ENCODE measurements around the gene ULK4. TPM values are rescaled to one million over a fixed set of nuclear protein-coding genes. Genes with fewer than 3 reads are reported as not detected.
"Not testable (repeated sequence)": the region's sequence is repeated elsewhere in the genome, so short reads cannot be mapped to it uniquely, and the experiment has no call there.

The ULK4 gene
- total RNA-seq, 2 experiments from 2014 or later: 13.1 to 14.2 TPM

DNA sequence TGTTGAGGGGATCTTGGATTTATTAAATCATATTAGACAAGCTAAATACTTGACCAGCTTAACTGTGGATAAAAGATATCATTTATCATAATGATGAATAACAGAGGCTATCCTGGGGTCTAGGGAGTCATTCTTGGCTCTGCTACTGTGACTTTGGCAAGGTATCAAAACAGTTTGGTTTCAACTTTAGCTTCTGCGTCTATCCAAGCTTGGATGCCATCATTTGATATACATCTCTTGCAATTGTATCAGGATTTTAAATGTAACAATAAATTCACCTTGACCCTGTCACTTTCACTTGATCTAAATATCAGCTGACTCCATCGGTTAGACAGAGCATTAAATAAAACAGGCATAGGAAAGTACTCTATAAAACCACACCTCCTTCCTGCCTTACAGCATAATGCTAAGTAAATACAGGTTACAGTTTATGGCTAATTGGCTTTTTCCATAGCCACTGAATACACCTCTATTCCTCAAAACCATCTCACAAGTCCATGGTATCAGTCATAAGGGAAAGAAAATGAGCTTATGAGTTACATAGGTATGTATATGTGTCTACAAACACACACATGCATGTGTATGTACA is 499.7 kb downstream of the ULK4 start:
- H3K4me3 Mint-ChIP-seq: no peak overlapping the region
- CTCF ChIA-PET: no interaction called here

DNA sequence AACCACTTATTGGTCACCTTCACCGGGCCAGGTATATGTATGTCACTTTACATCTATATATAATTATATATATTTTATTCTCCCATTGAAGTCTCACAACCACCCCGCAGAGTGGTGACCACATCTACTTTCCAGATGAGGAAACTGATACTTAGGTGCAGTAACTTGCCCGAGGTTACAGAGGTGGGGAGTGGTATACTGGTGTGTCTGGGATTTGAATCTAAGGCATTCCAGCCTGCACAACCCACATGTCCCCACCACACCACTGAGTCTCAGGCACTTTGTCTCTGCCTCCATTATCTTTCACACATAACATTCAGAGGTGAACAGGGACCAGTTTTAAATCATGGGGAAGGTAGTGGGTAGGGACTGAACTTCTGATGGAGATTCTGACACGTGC is 501.2 kb downstream of the ULK4 start:
- H3K4me1 Mint-ChIP-seq: no peaks in the 10 kb centered on the region
- CTCF ChIA-PET: no interaction called here
- H3K36me3 Mint-ChIP-seq (ENCODE audit: low read depth): peaks cover 4% of the 10 kb centered on the region
- H3K4me3 Mint-ChIP-seq: no peak overlapping the region
- no peak for ATAC-seq
- H3K9me3 Mint-ChIP-seq (ENCODE audit: low read depth): no peaks in the 10 kb centered on the region
- POLR2A ChIA-PET: no interaction called here
- no peak overlapping the region for H3K27ac Mint-ChIP-seq
- no peaks in the 10 kb centered on the region for H3K27me3 Mint-ChIP-seq
- intact Hi-C loops (cut with DNase I, micrococcal nuclease): no loop called here
- no peak for DNase-seq

More for the DNA sequence above, 499.7 kb downstream of the ULK4 start:
- H3K4me1 Mint-ChIP-seq: no peaks in the 10 kb centered on the region
- no peak overlapping the region for H3K27ac Mint-ChIP-seq
- no peaks in the 10 kb centered on the region for H3K9me3 Mint-ChIP-seq (ENCODE audit: low read depth)
- DNase-seq (no peak), ATAC-seq (no peak)
- no peaks in the 10 kb centered on the region for H3K27me3 Mint-ChIP-seq
- POLR2A ChIA-PET: no interaction called here
- H3K36me3 Mint-ChIP-seq (ENCODE audit: low read depth): peaks cover 4% of the 10 kb centered on the region
- intact Hi-C loops (cut with DNase I, micrococcal nuclease): no loop called here

- H3K27ac Mint-ChIP-seq: no peak overlapping the region
- no peak overlapping the region for H3K4me3 Mint-ChIP-seq
- intact Hi-C loops (cut with DNase I, micrococcal nuclease): no loop called here
- no peaks in the 10 kb centered on the region for H3K9me3 Mint-ChIP-seq (ENCODE audit: low read depth)
- H3K4me1 Mint-ChIP-seq: no peaks in the 10 kb centered on the region
- CTCF ChIA-PET: no interaction called here
- ATAC-seq: no peak
- POLR2A ChIA-PET: no interaction called here
- H3K36me3 Mint-ChIP-seq (ENCODE audit: low read depth): peaks cover 10% of the 10 kb centered on the region
- no peak for DNase-seq
- no peaks in the 10 kb centered on the region for H3K27me3 Mint-ChIP-seq
Observed at GRCh38 chr3:41457176-41457575, 504.7 kb downstream of the ULK4 start.

DNA sequence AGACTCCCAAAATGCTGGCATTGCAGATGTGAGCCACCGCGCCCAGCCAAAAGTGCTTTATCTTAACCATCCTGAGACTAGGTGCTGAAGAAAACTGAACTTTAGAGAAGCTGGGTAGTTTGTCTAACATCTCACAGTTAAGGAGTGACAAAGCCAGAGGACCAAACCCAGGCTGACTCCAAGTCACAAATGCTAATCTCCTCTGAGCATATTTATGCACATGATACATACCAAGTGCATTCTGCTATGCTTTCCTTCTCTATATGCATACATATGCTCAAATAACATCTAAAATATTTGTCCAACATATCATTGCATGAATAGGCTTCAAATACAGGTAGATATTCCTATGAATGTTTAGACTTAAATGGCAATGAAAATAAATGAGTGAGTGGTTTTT is 505.7 kb downstream of the ULK4 start:
- no peaks in the 10 kb centered on the region for H3K4me1 Mint-ChIP-seq
- ChIA-PET CTCF (interaction anchor here (0.7 kb wide), 1 partner anchor 13 kb away, joined by 3 read pairs; no protein-coding TSS in a partner anchor), POLR2A (no interaction called here)
- no peaks in the 10 kb centered on the region for H3K9me3 Mint-ChIP-seq (ENCODE audit: low read depth)
- intact Hi-C loops (cut with DNase I, micrococcal nuclease): no loop called here
- peaks cover 11% of the 10 kb centered on the region for H3K36me3 Mint-ChIP-seq (ENCODE audit: low read depth)
- no peaks in the 10 kb centered on the region for H3K27me3 Mint-ChIP-seq
- ATAC-seq (no peak), DNase-seq (no peak)
- H3K4me3 Mint-ChIP-seq: no peak overlapping the region
- no peak overlapping the region for H3K27ac Mint-ChIP-seq

GRCh38 chr3:41453618-41454017 is 508.3 kb downstream of the ULK4 start:
- CTCF ChIA-PET: interaction anchor here (0.6 to 1.3 kb wide), 2 partner anchors 14 to 1928 kb away, joined by 3 to 4 read pairs; no protein-coding TSS in a partner anchor
- H3K4me1 Mint-ChIP-seq; POLR2A ChIA-PET; H3K27me3 Mint-ChIP-seq; H3K27ac Mint-ChIP-seq; ATAC-seq; intact Hi-C loops (cut with DNase I, micrococcal nuclease); H3K4me3 Mint-ChIP-seq; H3K9me3 Mint-ChIP-seq (ENCODE audit: low read depth); DNase-seq: not testable (repeated sequence)
- peaks cover 12% of the 10 kb centered on the region for H3K36me3 Mint-ChIP-seq (ENCODE audit: low read depth)

GRCh38 chr3:41450416-41451231 is 511.3 kb downstream of the ULK4 start:
- CTCF ChIA-PET: no interaction called here
- Mint-ChIP-seq H3K9me3 (ENCODE audit: low read depth) (no peaks in the 10 kb centered on the region), H3K4me1 (no peaks in the 10 kb centered on the region), H3K27me3 (no peaks in the 10 kb centered on the region), H3K36me3 (ENCODE audit: low read depth) (peaks cover 14% of the 10 kb centered on the region), H3K4me3 (no peak overlapping the region), H3K27ac (no peak overlapping the region)
- DNase-seq (no peak), ATAC-seq (no peak)
- intact Hi-C loops (cut with DNase I, micrococcal nuclease): no loop called here
- POLR2A ChIA-PET: no interaction called here

GRCh38 chr3:41448396-41448795 is 513.5 kb downstream of the ULK4 start:
- intact Hi-C loops (cut with DNase I, micrococcal nuclease): no loop called here
- no peaks in the 10 kb centered on the region for H3K4me1 Mint-ChIP-seq
- no peak overlapping the region for H3K4me3 Mint-ChIP-seq
- H3K27ac Mint-ChIP-seq: no peak overlapping the region
- H3K36me3 Mint-ChIP-seq (ENCODE audit: low read depth): peaks cover 7% of the 10 kb centered on the region
- ChIA-PET POLR2A (no interaction called here), CTCF (no interaction called here)
- H3K9me3 Mint-ChIP-seq (ENCODE audit: low read depth): no peaks in the 10 kb centered on the region
- DNase-seq: no peak
- ATAC-seq: no peak
- no peaks in the 10 kb centered on the region for H3K27me3 Mint-ChIP-seq

DNA sequence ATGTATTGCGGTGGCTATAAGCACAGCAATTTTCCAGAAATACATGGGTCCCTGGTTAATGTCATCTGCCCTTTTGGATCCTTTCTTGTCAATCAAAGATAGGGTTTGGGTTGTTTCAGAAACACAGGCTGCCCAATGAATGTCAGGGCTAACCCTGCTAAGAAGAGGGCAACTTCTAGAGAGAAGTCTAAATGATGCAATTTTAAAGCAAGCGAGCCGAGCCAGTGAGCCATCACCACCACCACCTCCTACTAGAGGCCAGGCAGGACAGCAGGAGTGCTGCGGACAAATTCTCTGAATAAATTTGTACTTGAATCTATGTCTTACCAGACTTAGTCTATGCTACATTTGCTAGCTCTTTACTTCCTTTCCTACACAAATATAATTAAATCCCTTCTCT is 514.2 kb downstream of the ULK4 start:
- no peak overlapping the region for H3K4me3 Mint-ChIP-seq
- H3K9me3 Mint-ChIP-seq (ENCODE audit: low read depth): no peaks in the 10 kb centered on the region
- no peaks in the 10 kb centered on the region for H3K4me1 Mint-ChIP-seq
- H3K36me3 Mint-ChIP-seq (ENCODE audit: low read depth): peaks cover 5% of the 10 kb centered on the region
- POLR2A ChIA-PET: no interaction called here
- no peak for DNase-seq
- no peak overlapping the region for H3K27ac Mint-ChIP-seq
- intact Hi-C loops (cut with DNase I, micrococcal nuclease): no loop called here
- no peaks in the 10 kb centered on the region for H3K27me3 Mint-ChIP-seq
- CTCF ChIA-PET: no interaction called here
- no peak for ATAC-seq

- H3K4me3 Mint-ChIP-seq: not testable (repeated sequence)
Observed at GRCh38 chr3:41446316-41446715, 515.6 kb downstream of the ULK4 start.

DNA sequence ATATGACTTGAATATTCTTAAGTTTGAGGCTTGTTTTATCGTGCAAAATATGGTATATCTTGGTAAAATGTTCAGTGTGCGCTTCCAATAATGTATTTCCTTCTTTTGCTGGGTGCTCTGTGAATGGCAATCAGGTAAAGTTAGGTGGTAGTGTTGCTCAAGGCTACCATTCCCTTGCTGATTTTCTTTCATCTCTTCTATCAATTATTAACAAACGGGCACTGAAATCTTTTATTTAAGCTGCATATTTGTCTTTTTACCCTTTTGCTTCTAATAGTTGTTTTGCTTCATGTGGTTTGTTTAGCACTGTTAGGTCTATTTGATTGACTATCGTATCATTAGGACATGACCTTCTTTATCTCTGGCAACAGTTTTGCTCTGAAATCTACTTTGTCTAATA is 520.3 kb downstream of the ULK4 start:
- intact Hi-C loops (cut with DNase I, micrococcal nuclease): no loop called here
- H3K9me3 Mint-ChIP-seq (ENCODE audit: low read depth): peaks cover 5% of the 10 kb centered on the region
- no peaks in the 10 kb centered on the region for H3K27me3 Mint-ChIP-seq
- CTCF ChIA-PET: no interaction called here
- no peak overlapping the region for H3K27ac Mint-ChIP-seq
- POLR2A ChIA-PET: no interaction called here
- H3K36me3 Mint-ChIP-seq (ENCODE audit: low read depth): peaks cover 1% of the 10 kb centered on the region
- H3K4me1 Mint-ChIP-seq: no peaks in the 10 kb centered on the region
- ATAC-seq (no peak), DNase-seq (no peak)
- no peak overlapping the region for H3K4me3 Mint-ChIP-seq

More at GRCh38 chr3:41446316-41446715, 515.6 kb downstream of the ULK4 start:
- intact Hi-C loops (cut with DNase I, micrococcal nuclease); DNase-seq; POLR2A ChIA-PET; H3K9me3 Mint-ChIP-seq (ENCODE audit: low read depth); H3K27me3 Mint-ChIP-seq; ATAC-seq; H3K36me3 Mint-ChIP-seq (ENCODE audit: low read depth); H3K27ac Mint-ChIP-seq; H3K4me1 Mint-ChIP-seq: not testable (repeated sequence)
- CTCF ChIA-PET: interaction anchor here (0.6 kb wide), 1 partner anchor 285 kb away, joined by 3 read pairs; no protein-coding TSS in a partner anchor

- no peak overlapping the region for H3K4me3 Mint-ChIP-seq
- H3K27me3 Mint-ChIP-seq: no peaks in the 10 kb centered on the region
- peaks cover 5% of the 10 kb centered on the region for H3K9me3 Mint-ChIP-seq (ENCODE audit: low read depth)
- intact Hi-C loops (cut with DNase I, micrococcal nuclease): no loop called here
- no peak overlapping the region for H3K27ac Mint-ChIP-seq
- ChIA-PET POLR2A (no interaction called here), CTCF (no interaction called here)
- no peak for DNase-seq
- no peak for ATAC-seq
- H3K4me1 Mint-ChIP-seq: no peaks in the 10 kb centered on the region
- peaks cover 1% of the 10 kb centered on the region for H3K36me3 Mint-ChIP-seq (ENCODE audit: low read depth)
Observed at GRCh38 chr3:41441139-41441538, 520.8 kb downstream of the ULK4 start.

DNA sequence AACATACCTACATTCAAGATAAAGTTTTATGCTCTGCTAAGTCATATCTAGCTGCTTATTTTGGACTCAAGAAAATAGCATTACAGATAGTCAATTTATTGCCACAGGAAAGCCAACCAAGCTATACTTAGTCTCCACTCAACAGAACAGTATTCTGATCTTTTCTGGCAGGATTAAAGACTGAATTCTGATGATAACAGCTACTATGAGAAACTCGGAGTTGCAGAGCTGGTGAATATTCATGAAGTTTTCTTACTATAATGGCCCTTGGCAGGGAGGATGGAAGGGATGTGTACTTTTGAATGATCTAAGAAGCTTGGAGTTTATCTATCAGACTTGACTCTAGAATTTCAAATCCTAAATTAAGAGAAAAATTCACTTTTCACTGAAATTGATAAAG is 524.9 kb downstream of the ULK4 start:
- ATAC-seq (no peak), DNase-seq (no peak)
- POLR2A ChIA-PET: no interaction called here
- Mint-ChIP-seq H3K9me3 (ENCODE audit: low read depth) (peaks cover 5% of the 10 kb centered on the region), H3K4me1 (no peaks in the 10 kb centered on the region), H3K27me3 (no peaks in the 10 kb centered on the region), H3K4me3 (no peak overlapping the region), H3K36me3 (ENCODE audit: low read depth) (peaks cover 1% of the 10 kb centered on the region), H3K27ac (no peak overlapping the region)
- intact Hi-C loops (cut with DNase I, micrococcal nuclease): no loop called here
- CTCF ChIA-PET: interaction anchor here (0.8 kb wide), 1 partner anchor 712 kb away, joined by 3 read pairs; no protein-coding TSS in a partner anchor

Data from activated CD4-positive, alpha-beta T cell treated with anti-CD3 and anti-CD28 coated beads for 36 hours (primary cell).